Esophagus squamous epithelium (tissue), 4 donors: Measurements from ENCODE around the gene LARGE2.

Experiments
- CTCF ChIP-seq, 6 experiments: fragments of 450-650 bp in 4 of 6; fragments of 200-600 bp in 2 of 6; sonication (generic) in 2 of 6; IDR thresholded peaks; one replicate each; pipeline ENCODE4 v1.5.1; 2016 to 2019; ENCODE audit warnings: antibody characterized with exemption in 6 of 6, mild to moderate bottlenecking in 4 of 6, moderate library complexity in 4 of 6
- POLR2A ChIP-seq, 4 donors: fragments of 450-650 bp; IDR thresholded peaks; one replicate each; pipeline ENCODE4 v1.6.1; 2017; ENCODE audit warnings: antibody characterized with exemption in 4 of 4, mild to moderate bottlenecking in 4 of 4, moderate library complexity in 3 of 4

GRCh38 chr11:45879803-45880686, 42.4 kb upstream of the LARGE2 start:
- TF ChIP-seq CTCF (IDR thresholded peaks at IDR 0.05): no peak
- no peak for TF ChIP-seq POLR2A (IDR thresholded peaks at IDR 0.05)
